Neural progenitor cell (in vitro differentiated cells): ENCODE measurements around the gene CCL7. TPM values are rescaled to one million over a fixed set of nuclear protein-coding genes. Genes with fewer than 3 reads are reported as not detected.

Experiments used
- DNase-seq: peaks from one replicate; pipeline ENCODE4 v3.0.0-alpha.2; 2016; ENCODE audit warnings: low spot score
- H2AFZ ChIP-seq: fragments of 200-600 bp; sonication (generic); replicated peaks from 2 replicates; pipeline ENCODE4 v1.6.1; 2016; ENCODE audit warnings: antibody characterized with exemption
- H3F3A ChIP-seq: fragments of 200-600 bp; sonication (generic); 2 replicates; pipeline ENCODE4 v1.6.1; 2016; ENCODE audit warnings: antibody characterized with exemption, low read depth
- H3K27ac ChIP-seq: fragments of 200-600 bp; sonication (generic); 2 replicates; pipeline ENCODE4 v1.5.1; 2016; ENCODE audit warnings: mild to moderate bottlenecking
- H3K27me3 ChIP-seq: fragments of 200-600 bp; sonication (generic); 2 replicates; pipeline ENCODE4 v1.6.1; 2016; ENCODE audit warnings: mild to moderate bottlenecking, moderate library complexity
- H3K36me3 ChIP-seq: fragments of 200-600 bp; sonication (generic); 2 replicates; pipeline ENCODE4 v1.5.1; 2016
- H3K4me1 ChIP-seq: fragments of 200-600 bp; sonication (generic); 2 replicates; pipeline ENCODE4 v1.6.1; 2016; ENCODE audit warnings: mixed run types
- H3K4me2 ChIP-seq: fragments of 200-600 bp; sonication (generic); 2 replicates; pipeline ENCODE4 v1.6.1; 2016
- H3K4me3 ChIP-seq: fragments of 200-600 bp; sonication (generic); 2 replicates; pipeline ENCODE4 v1.5.1; 2016
- H3K79me2 ChIP-seq: fragments of 200-600 bp; sonication (generic); 2 replicates; pipeline ENCODE4 v1.6.1; 2016; ENCODE audit warnings: low read depth
- H3K9ac ChIP-seq: fragments of 200-600 bp; sonication (generic); 2 replicates; pipeline ENCODE4 v1.6.1; 2016
- H3K9me3 ChIP-seq: fragments of 200-600 bp; sonication (generic); 2 replicates; pipeline ENCODE4 v1.5.1; 2016; ENCODE audit warnings: low read depth
- H4K20me1 ChIP-seq: fragments of 200-600 bp; sonication (generic); 2 replicates; pipeline ENCODE4 v1.6.1; 2016; ENCODE audit warnings: low read depth
- H3K27ac Mint-ChIP-seq: 3 replicates; pipeline ENCODE4 v1.8.0; 2021; ENCODE audit warnings: mixed read lengths
- H3K27me3 Mint-ChIP-seq: 2 replicates; pipeline ENCODE4 v1.8.0; 2022; ENCODE audit warnings: low read depth, mild to moderate bottlenecking, inconsistent platforms, moderate library complexity, mixed read lengths; ENCODE audit not compliant: insufficient read depth
- H3K36me3 Mint-ChIP-seq: 3 replicates; pipeline ENCODE4 v1.8.0; 2021; ENCODE audit warnings: mixed read lengths
- H3K4me1 Mint-ChIP-seq: 3 replicates; pipeline ENCODE4 v1.8.0; 2021; ENCODE audit warnings: mixed read lengths
- H3K4me3 Mint-ChIP-seq: 3 replicates; pipeline ENCODE4 v1.8.0; 2021; ENCODE audit warnings: mild to moderate bottlenecking, moderate library complexity, mixed read lengths
- H3K9me3 Mint-ChIP-seq: 3 replicates; pipeline ENCODE4 v1.8.0; 2020; ENCODE audit warnings: mixed read lengths
- CTCF ChIP-seq: fragments of 200-600 bp; sonication (generic); IDR thresholded peaks from 2 replicates; pipeline ENCODE4 v1.5.1; 2017; ENCODE audit warnings: antibody characterized with exemption, mild to moderate bottlenecking
- EZH2 ChIP-seq: fragments of 200-600 bp; sonication (generic); IDR thresholded peaks from 2 replicates; pipeline ENCODE4 v1.6.1; 2017; ENCODE audit warnings: antibody characterized with exemption, mild to moderate bottlenecking, moderate library complexity
- EZH2phosphoT487 ChIP-seq: fragments of 200-600 bp; sonication (generic); IDR thresholded peaks from 2 replicates; pipeline ENCODE4 v1.6.1; 2017; ENCODE audit warnings: antibody characterized with exemption
- total RNA-seq: library from RNA; depleted of rRNA; stranded (reverse); fragments of >200 nt; gene quantifications from 2 replicates; pipeline ENCODE4 v1.2.3, GENCODE V29; 2015; ENCODE audit warnings: low replicate concordance

Gene CCL7
- total RNA-seq, 1 donor from 2014 or later = not detected

GRCh38 chr17:34300652-34301370, 30.8 kb downstream of the CCL7 start:
- no peaks in the 10 kb centered on the region for H3K79me2 ChIP-seq
- Mint-ChIP-seq H3K27me3 (peaks cover 6% of the 10 kb centered on the region), H3K4me1 (peaks cover 9% of the 10 kb centered on the region), H3K4me3 (no peak overlapping the region), H3K9me3 (no peaks in the 10 kb centered on the region), H3K36me3 (no peaks in the 10 kb centered on the region), H3K27ac (no peak overlapping the region)
- H3K9me3 ChIP-seq = no peaks in the 10 kb centered on the region
- no peak overlapping the region for H3K4me2 ChIP-seq
- no peaks in the 10 kb centered on the region for H3K36me3 ChIP-seq
- no peak overlapping the region for H2AFZ ChIP-seq
- H4K20me1 ChIP-seq = no peaks in the 10 kb centered on the region
- H3F3A ChIP-seq = peaks cover 5% of the 10 kb centered on the region
- H3K4me3 ChIP-seq = no peak overlapping the region
- no peaks in the 10 kb centered on the region for H3K4me1 ChIP-seq
- no peak for DNase-seq
- H3K27ac ChIP-seq = no peak overlapping the region
- no peaks in the 10 kb centered on the region for H3K27me3 ChIP-seq
- TF ChIP-seq CTCF = no peak
- no peak for TF ChIP-seq EZH2phosphoT487
- TF ChIP-seq EZH2 = no peak
- no peak overlapping the region for H3K9ac ChIP-seq

GRCh38 chr17:34301986-34302385, 32.0 kb downstream of the CCL7 start:
- peaks cover 10% of the 10 kb centered on the region for H3K27me3 Mint-ChIP-seq

GRCh38 chr17:34302636-34303035, 32.6 kb downstream of the CCL7 start:
- Mint-ChIP-seq H3K4me3 (no peak overlapping the region), H3K4me1 (peaks cover 9% of the 10 kb centered on the region), H3K27me3 (peaks cover 12% of the 10 kb centered on the region), H3K27ac (no peak overlapping the region), H3K9me3 (no peaks in the 10 kb centered on the region), H3K36me3 (no peaks in the 10 kb centered on the region)
- Histone ChIP-seq H2AFZ (no peak overlapping the region), H3K36me3 (no peaks in the 10 kb centered on the region), H3K4me2 (no peak overlapping the region), H4K20me1 (no peaks in the 10 kb centered on the region), H3K79me2 (no peaks in the 10 kb centered on the region), H3K27ac (no peak overlapping the region), H3K4me1 (no peaks in the 10 kb centered on the region), H3K4me3 (no peak overlapping the region), H3F3A (peaks cover 5% of the 10 kb centered on the region), H3K27me3 (no peaks in the 10 kb centered on the region), H3K9ac (no peak overlapping the region), H3K9me3 (no peaks in the 10 kb centered on the region)
- DNase-seq = no peak
- TF ChIP-seq EZH2 (no peak), EZH2phosphoT487 (no peak), CTCF (no peak)

More at GRCh38 chr17:34301986-34302385, 32.0 kb downstream of the CCL7 start:
- DNase-seq = no peak
- Histone ChIP-seq H3K9ac (no peak overlapping the region), H3K36me3 (no peaks in the 10 kb centered on the region), H2AFZ (no peak overlapping the region), H3K4me3 (no peak overlapping the region), H3K9me3 (no peaks in the 10 kb centered on the region), H3K27me3 (no peaks in the 10 kb centered on the region), H3K4me2 (no peak overlapping the region), H3K4me1 (no peaks in the 10 kb centered on the region), H4K20me1 (no peaks in the 10 kb centered on the region), H3K27ac (no peak overlapping the region), H3F3A (peaks cover 5% of the 10 kb centered on the region), H3K79me2 (no peaks in the 10 kb centered on the region)
- TF ChIP-seq EZH2 = no peak
- no peak for TF ChIP-seq EZH2phosphoT487
- TF ChIP-seq CTCF = no peak
- Mint-ChIP-seq H3K9me3 (no peaks in the 10 kb centered on the region), H3K4me3 (no peak overlapping the region), H3K4me1 (peaks cover 9% of the 10 kb centered on the region), H3K36me3 (no peaks in the 10 kb centered on the region), H3K27ac (no peak overlapping the region)
